Mesothelial cell of epicardium (in vitro differentiated cells): ENCODE measurements around the gene NOX3. TPM values are rescaled to one million over a fixed set of nuclear protein-coding genes. Genes with fewer than 3 reads are reported as not detected.

Source experiments
- DNase-seq, 2 experiments: peaks; one replicate each; pipeline ENCODE4 v3.0.0; 2021; ENCODE audit warnings: low spot score in 2 of 2; ENCODE audit not compliant: unreplicated experiment in 2 of 2
- H3K27ac Mint-ChIP-seq: 2 replicates; pipeline ENCODE4 v1.8.0; 2021; ENCODE audit warnings: mixed read lengths
- H3K27me3 Mint-ChIP-seq: 2 replicates; pipeline ENCODE4 v1.8.0; 2021; ENCODE audit warnings: low read depth, mixed read lengths
- H3K36me3 Mint-ChIP-seq: 2 replicates; pipeline ENCODE4 v1.8.0; 2021; ENCODE audit warnings: mixed read lengths
- H3K4me1 Mint-ChIP-seq: 2 replicates; pipeline ENCODE4 v1.8.0; 2021; ENCODE audit warnings: mixed read lengths
- H3K4me3 Mint-ChIP-seq: 2 replicates; pipeline ENCODE4 v1.8.0; 2021; ENCODE audit warnings: mild to moderate bottlenecking, moderate library complexity, mixed read lengths
- H3K9me3 Mint-ChIP-seq: 2 replicates; pipeline ENCODE4 v1.8.0; 2021; ENCODE audit warnings: mixed read lengths
- total RNA-seq: library from RNA; stranded (reverse); gene quantifications from 3 replicates; pipeline ENCODE4 v1.2.1, GENCODE V29; 2021
- TF ChIP-seq, protein P1 (sequence below): fragments of 200-600 bp; sonication (generic); IDR thresholded peaks from one replicate; pipeline ENCODE4 v1.5.0; 2021; ENCODE audit warnings: antibody characterized with exemption; ENCODE audit not compliant: unreplicated experiment

The NOX3 gene
- total RNA-seq, 1 donor from 2014 or later: not detected

DNA sequence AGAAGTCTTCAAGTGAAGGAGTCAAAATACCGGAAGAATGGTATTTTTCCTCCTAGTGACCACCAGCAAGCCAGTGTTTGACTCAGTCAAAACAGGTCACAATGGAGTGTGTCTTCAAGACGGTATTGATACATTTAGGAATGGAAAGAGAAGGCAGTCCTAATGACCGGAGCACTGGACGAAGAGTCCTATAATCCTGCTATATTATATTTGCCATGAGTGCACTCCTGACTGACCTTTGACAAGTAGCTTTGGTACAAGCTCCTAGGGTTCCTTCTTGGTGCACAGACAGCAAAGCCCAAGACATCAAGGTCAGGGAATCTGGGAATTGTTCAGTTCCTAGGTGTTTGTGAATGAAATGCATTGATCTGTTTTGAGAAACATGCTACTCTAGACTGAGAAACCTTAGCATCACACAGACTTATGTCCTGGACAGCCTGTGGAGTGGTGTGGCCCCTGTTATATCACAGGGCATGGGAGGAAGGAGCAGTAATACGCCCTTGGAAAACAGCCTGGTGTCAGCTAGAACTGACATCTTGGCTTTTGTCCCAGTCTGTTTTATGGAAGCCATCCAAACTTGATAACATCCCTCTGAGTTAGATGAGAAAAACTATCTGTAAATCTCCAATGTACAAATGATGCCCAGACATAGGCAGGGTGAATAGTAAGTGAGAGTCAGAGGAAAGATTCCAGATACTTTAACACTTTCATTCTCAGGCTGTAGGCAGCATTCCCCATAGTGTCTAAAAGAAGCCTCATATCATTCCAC lies 18.5 kb downstream of the NOX3 start:
- Mint-ChIP-seq H3K27me3 (peaks cover 3% of the 10 kb centered on the region), H3K4me3 (no peak overlapping the region), H3K4me1 (peaks cover 9% of the 10 kb centered on the region), H3K27ac (no peak overlapping the region), H3K9me3 (no peaks in the 10 kb centered on the region), H3K36me3 (no peaks in the 10 kb centered on the region)
- no peak for DNase-seq
- TF ChIP-seq, protein P1, sequence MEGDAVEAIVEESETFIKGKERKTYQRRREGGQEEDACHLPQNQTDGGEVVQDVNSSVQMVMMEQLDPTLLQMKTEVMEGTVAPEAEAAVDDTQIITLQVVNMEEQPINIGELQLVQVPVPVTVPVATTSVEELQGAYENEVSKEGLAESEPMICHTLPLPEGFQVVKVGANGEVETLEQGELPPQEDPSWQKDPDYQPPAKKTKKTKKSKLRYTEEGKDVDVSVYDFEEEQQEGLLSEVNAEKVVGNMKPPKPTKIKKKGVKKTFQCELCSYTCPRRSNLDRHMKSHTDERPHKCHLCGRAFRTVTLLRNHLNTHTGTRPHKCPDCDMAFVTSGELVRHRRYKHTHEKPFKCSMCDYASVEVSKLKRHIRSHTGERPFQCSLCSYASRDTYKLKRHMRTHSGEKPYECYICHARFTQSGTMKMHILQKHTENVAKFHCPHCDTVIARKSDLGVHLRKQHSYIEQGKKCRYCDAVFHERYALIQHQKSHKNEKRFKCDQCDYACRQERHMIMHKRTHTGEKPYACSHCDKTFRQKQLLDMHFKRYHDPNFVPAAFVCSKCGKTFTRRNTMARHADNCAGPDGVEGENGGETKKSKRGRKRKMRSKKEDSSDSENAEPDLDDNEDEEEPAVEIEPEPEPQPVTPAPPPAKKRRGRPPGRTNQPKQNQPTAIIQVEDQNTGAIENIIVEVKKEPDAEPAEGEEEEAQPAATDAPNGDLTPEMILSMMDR: no peak

DNA sequence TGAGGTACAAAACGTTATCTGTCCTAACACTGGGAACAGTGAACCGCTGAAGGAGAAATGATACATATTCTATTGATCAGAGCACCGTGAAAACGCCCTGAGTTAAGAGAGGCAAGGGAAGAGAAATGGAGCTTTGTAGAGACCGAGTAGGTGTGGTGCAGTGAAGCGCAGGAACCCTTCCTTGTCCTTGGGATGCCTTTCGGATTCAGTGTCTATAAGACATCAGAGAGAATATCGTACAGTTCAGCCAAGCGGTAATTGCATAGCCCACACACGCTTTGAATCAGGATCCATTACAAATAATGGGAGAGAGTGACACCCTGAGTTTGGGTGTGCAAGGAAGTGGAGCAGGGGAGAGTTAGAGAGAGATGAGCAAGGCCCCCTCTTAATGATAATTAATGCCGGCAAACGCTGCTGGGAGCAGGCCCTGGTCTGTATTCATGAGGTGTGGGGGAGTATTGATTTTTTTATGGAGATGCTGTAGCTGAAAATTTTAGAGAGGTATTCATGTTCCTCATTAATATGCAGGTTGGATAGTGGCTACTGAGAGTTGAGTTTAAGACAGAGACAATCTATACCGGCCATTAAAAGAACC lies 20.7 kb downstream of the NOX3 start:
- Mint-ChIP-seq H3K4me3 (no peak overlapping the region), H3K9me3 (no peaks in the 10 kb centered on the region), H3K4me1 (peaks cover 9% of the 10 kb centered on the region), H3K36me3 (no peaks in the 10 kb centered on the region), H3K27me3 (peaks cover 3% of the 10 kb centered on the region), H3K27ac (no peak overlapping the region)
- DNase-seq: no peak
- TF ChIP-seq, protein P1: no peak

DNA sequence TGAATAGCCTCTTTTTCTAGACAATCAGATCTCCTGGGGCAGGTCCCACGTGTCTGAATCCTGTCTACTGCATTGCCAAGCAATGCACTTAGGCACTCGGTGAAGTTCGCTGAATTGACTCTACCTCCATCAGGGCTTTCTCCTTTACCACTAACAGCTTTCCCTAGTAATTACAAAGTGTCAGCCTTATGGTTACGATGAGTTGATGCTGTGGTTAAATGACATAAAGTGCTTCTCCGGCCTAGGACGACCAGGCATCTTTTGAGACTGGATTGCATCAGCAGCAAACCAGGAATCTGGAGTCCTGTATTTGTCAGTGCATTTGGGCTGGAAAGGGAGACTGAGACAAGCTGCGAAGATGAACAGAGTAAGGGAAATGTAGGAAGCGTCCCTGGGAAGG lies 21.5 kb downstream of the NOX3 start:
- H3K4me3 Mint-ChIP-seq: no peak overlapping the region
- peaks cover 4% of the 10 kb centered on the region for H3K27me3 Mint-ChIP-seq
- TF ChIP-seq, protein P1: no peak
- H3K27ac Mint-ChIP-seq: no peak overlapping the region
- no peak for DNase-seq
- H3K36me3 Mint-ChIP-seq: no peaks in the 10 kb centered on the region
- peaks cover 9% of the 10 kb centered on the region for H3K4me1 Mint-ChIP-seq
- no peaks in the 10 kb centered on the region for H3K9me3 Mint-ChIP-seq

DNA sequence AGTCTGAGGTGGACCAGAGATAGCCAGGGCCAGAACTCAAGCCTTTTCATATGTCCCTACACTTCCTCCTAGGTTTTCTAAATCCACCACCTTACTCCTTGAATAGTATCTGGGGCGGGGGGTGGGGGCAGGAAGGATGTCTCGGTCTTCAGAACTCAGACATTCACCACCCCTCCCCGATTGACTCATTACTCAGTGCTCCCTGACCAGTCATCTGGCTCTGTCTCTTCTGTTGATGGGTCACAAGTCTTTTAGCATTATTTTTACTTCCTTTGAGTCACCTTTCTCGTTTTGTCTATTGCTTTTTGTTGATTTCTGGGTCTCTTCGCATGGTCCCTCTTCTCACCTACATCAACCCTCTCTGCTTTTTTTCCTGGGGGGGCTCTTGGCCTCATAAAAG lies 23.3 kb downstream of the NOX3 start:
- no peak for DNase-seq
- Mint-ChIP-seq H3K9me3 (no peaks in the 10 kb centered on the region), H3K36me3 (no peaks in the 10 kb centered on the region), H3K27ac (no peak overlapping the region), H3K27me3 (peaks cover 4% of the 10 kb centered on the region), H3K4me1 (peaks cover 2% of the 10 kb centered on the region), H3K4me3 (no peak overlapping the region)
- TF ChIP-seq, protein P1: no peak

DNA sequence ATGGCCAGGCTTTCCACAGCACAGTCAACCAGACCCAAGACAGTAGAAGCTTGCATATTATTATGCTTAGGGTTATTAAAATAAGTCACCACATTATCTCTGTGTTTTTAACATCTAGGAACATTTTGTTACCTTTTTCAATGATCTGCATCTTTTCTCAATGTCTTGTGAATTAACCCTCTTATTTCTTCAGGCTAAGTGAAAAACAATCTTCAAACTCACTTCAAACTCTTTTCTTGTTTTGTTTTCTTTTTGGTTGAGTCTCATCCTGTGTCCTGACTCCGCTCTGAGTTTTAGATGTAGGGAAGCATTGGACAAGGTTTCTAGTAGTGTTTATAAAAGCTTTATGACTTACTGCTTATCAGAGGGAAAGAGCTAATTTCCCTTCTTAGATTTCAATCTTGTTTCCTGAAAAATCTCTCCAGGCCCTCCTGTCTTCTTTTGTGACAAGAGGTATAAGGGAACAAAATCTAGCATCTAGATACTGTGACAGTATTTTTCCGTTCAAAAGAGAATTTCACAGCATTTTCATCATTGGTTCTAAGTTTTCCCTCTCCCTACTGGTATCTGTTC lies 26.2 kb downstream of the NOX3 start:
- H3K4me1 Mint-ChIP-seq: no peaks in the 10 kb centered on the region
- H3K36me3 Mint-ChIP-seq: no peaks in the 10 kb centered on the region
- TF ChIP-seq, protein P1: no peak

More for the DNA sequence above, 26.2 kb downstream of the NOX3 start:
- H3K9me3 Mint-ChIP-seq: no peaks in the 10 kb centered on the region
- H3K4me3 Mint-ChIP-seq: no peak overlapping the region
- DNase-seq: no peak
- no peak overlapping the region for H3K27ac Mint-ChIP-seq
- H3K27me3 Mint-ChIP-seq: peaks cover 1% of the 10 kb centered on the region
